Adrenal gland (tissue), 12 donors: Measurements from ENCODE around the gene TEX52. TPM values are rescaled to one million over a fixed set of nuclear protein-coding genes. Genes with fewer than 3 reads are reported as not detected.

Experiments
- DNase-seq, 7 donors: peaks; one replicate each; pipeline ENCODE4 v3.0.0-alpha.2; 2019 to 2020
- H3K27ac ChIP-seq, 5 donors: fragments of 200-600 bp; sonication (generic) in 4 of 5; 1 replicate in 3 of 5; 2 replicates in 2 of 5; pipeline versions ENCODE4 v1.5.1 to v1.8.0; 2016 to 2020; ENCODE audit warnings: mild to moderate bottlenecking in 1 of 5
- H3K27me3 ChIP-seq: fragments of 200-600 bp; 2 replicates; pipeline ENCODE4 v1.8.0; 2021
- H3K36me3 ChIP-seq, 2 donors: fragments of 200-600 bp; replicated peaks in 1 of 2; 1 replicate in 1 of 2; 2 replicates in 1 of 2; pipeline versions ENCODE4 v1.5.1 to v1.8.0; 2018 to 2022
- H3K4me1 ChIP-seq, 2 donors: fragments of 200-600 bp; replicated peaks in 1 of 2; 1 replicate in 1 of 2; 2 replicates in 1 of 2; pipeline versions ENCODE4 v1.5.1 to v1.8.0; 2018 to 2021
- H3K4me3 ChIP-seq, 4 donors: fragments of 200-600 bp; sonication (generic) in 3 of 4; one replicate each; pipeline ENCODE4 v1.5.1; 2016 to 2018
- H3K9me3 ChIP-seq, 3 donors: fragments of 200-600 bp; sonication (generic) in 1 of 3; replicated peaks in 1 of 3; 1 replicate in 2 of 3; 2 replicates in 1 of 3; pipeline versions ENCODE4 v1.5.1 to v1.8.0; 2016 to 2021
- POLR2A ChIP-seq, 2 donors: fragments of 450-650 bp; IDR thresholded peaks; one replicate each; pipeline ENCODE4 v1.6.1; 2017; ENCODE audit warnings: antibody characterized with exemption in 2 of 2, mild to moderate bottlenecking in 2 of 2, moderate library complexity in 1 of 2
- WGBS, 4 donors: extraction: QIAGEN DNeasy Blood & Tissue Kit in 2 of 4; methylation state at CpG; one replicate each; pipeline versions ENCODE4 v1.1.5 to v1.1.7; 2013 to 2017; 5-methylcytosine and 5-hydroxymethylcytosine counted together
- intact Hi-C, 2 donors: fragments of 100-400 bp; cut with DNase I; formaldehyde crosslinking; loops; one replicate each; pipeline versions ENCODE4 v1.14.1 to v1.15.0; 2022 to 2023
- polyA plus RNA-seq, 3 donors: library from polyadenylated mRNA; stranded (reverse); fragments of 200-250 nt in 2 of 3; fragments of 350-450 nt in 1 of 3; fragmentation: Illumina TruSeq in 1 of 3; extraction: RNeasy Lipid Tissue Mini Kit (QIAGEN cat#74804) in 1 of 3; gene quantifications; one replicate each; pipeline ENCODE4 v1.2.3, GENCODE V29; 2013 to 2014
- total RNA-seq, 9 donors: library from RNA; depleted of rRNA in 4 of 9; stranded (reverse); fragments of >200 nt in 4 of 9; fragments of 120-200 nt in 1 of 9; fragmentation: NEBNext Ultra II Directional in 1 of 9; extraction: Animal tissue kit (Norgen Biotek cat#: 25700) in 1 of 9; gene quantifications; one replicate each; pipeline versions ENCODE4 v1.1.0 to v1.2.4, GENCODE V29; 2013 to 2023
- TF ChIP-seq, protein P1 (sequence below), 6 experiments: fragments of 450-650 bp in 4 of 6; fragments of 200-600 bp in 2 of 6; sonication (generic) in 1 of 6; IDR thresholded peaks; 1 replicate in 5 of 6; 2 replicates in 1 of 6; pipeline versions ENCODE4 v1.5.1 to v1.8.0; 2016 to 2021; ENCODE audit warnings: antibody characterized with exemption in 6 of 6, mild to moderate bottlenecking in 2 of 6, moderate library complexity in 1 of 6
- donor health status: healthy with polysubstance abuse.
- donor health status: Bipolar disorder and iron deficiency.
- donor health status: DM: yes; HTN: yes; CAD: no.
- donor health status: DM: no; HTN: no; CAD: no.
- donor health status: DM: no; HTN: no; CAD: no.
- donor health status: DM: yes; HTN: yes; CAD: no.

Gene TEX52
- total and polyA plus RNA-seq, 12 donors: not detected

DNA sequence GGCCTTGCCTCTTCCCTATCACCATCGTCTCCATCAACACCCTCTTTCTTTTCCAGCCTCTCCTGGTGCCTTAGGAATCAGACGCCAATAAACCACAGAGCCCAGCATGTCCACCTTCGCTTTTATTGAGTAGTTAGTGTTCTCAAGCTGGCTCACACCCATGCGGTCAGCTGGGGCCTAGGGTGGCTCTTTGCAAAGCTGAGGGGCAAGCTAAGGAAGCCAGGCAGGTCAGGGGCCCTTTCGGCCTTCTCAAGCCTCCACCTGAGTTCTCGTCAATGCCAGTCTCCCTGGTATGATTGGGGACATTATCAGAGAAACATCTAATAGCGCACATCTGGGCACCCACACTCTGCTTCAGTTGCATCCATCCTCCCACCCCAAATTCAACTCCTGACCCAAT is 737 bp upstream of the TEX52 start:
- Histone ChIP-seq H3K4me3 (no peak overlapping the region), H3K27me3 (no peaks in the 10 kb centered on the region), H3K9me3 (no peaks in the 10 kb centered on the region), H3K36me3 (no peaks in the 10 kb centered on the region), H3K4me1 (no peaks in the 10 kb centered on the region), H3K27ac (peak overlapping the region in 1 of 5 donors; percentile 78)
- WGBS, 4 donors: 96 to 98% (median 96%) methylated on average over 7 of the region's 7 CpGs
- no peak for DNase-seq
- intact Hi-C loops: loop anchor here in 1 of 2 donors (10.0 kb wide), 2 partner anchors 87 to 187 kb away; no protein-coding TSS in a partner anchor
- TF ChIP-seq POLR2A (IDR thresholded peaks at IDR 0.05): no peak
- TF ChIP-seq, protein P1, sequence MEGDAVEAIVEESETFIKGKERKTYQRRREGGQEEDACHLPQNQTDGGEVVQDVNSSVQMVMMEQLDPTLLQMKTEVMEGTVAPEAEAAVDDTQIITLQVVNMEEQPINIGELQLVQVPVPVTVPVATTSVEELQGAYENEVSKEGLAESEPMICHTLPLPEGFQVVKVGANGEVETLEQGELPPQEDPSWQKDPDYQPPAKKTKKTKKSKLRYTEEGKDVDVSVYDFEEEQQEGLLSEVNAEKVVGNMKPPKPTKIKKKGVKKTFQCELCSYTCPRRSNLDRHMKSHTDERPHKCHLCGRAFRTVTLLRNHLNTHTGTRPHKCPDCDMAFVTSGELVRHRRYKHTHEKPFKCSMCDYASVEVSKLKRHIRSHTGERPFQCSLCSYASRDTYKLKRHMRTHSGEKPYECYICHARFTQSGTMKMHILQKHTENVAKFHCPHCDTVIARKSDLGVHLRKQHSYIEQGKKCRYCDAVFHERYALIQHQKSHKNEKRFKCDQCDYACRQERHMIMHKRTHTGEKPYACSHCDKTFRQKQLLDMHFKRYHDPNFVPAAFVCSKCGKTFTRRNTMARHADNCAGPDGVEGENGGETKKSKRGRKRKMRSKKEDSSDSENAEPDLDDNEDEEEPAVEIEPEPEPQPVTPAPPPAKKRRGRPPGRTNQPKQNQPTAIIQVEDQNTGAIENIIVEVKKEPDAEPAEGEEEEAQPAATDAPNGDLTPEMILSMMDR (IDR thresholded peaks at IDR 0.05): no peak

DNA sequence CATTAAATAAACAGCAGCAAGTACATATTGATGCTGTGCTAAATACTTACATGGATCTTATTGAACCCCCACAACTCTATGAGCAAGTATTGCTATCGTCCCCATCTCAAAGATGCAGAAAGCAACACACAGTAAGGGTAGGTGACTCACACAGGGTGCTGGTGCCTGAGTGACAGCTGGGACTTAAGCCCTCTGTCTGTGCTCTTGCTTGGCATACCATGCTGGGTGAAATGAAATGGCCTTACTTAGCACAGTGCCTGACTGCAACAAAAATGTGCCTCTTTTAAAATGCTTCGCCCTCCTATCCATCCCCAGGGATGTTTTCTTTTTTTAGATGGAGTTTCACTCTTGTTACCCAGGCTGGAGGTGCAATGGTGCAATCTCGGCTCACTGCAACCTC is 788 bp downstream of the TEX52 start:
- intact Hi-C loops: loop anchor here in 1 of 2 donors (10.0 kb wide), 2 partner anchors 89 to 189 kb away; no protein-coding TSS in a partner anchor
- WGBS, 4 donors: 93 to 100% (median 95%) methylated on average over 3 of the region's 3 CpGs
- no peaks in the 10 kb centered on the region for H3K9me3 ChIP-seq
- TF ChIP-seq, protein P1 (IDR thresholded peaks at IDR 0.05): no peak
- no peak for TF ChIP-seq POLR2A (IDR thresholded peaks at IDR 0.05)
- H3K4me3 ChIP-seq: no peak overlapping the region
- DNase-seq: no peak
- H3K36me3 ChIP-seq: no peaks in the 10 kb centered on the region
- no peak overlapping the region for H3K27ac ChIP-seq
- H3K4me1 ChIP-seq: no peaks in the 10 kb centered on the region
- no peaks in the 10 kb centered on the region for H3K27me3 ChIP-seq

DNA sequence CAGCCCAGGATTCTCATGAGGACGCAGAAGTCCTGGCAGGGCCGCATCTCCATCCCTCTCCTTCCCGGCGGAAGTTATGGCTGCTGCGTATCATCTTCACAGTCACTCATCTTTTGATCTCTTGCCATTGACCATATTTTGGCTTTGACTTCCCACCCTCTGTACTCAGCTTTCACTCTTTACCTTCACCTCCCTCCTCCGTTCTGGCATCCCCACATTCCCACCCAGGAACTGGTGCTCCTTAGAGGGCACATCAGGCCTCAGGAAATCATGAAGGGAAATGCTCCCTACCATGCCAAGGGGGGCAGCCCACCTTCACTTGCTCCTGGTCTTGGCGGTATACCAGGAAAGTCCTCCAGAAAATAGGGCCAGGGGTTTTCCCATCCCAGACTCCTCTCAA is 1.3 kb downstream of the TEX52 start:
- no peaks in the 10 kb centered on the region for H3K4me1 ChIP-seq
- no peaks in the 10 kb centered on the region for H3K9me3 ChIP-seq
- no peak overlapping the region for H3K4me3 ChIP-seq
- no peak overlapping the region for H3K27ac ChIP-seq
- TF ChIP-seq, protein P1 (IDR thresholded peaks at IDR 0.05): no peak
- TF ChIP-seq POLR2A (IDR thresholded peaks at IDR 0.05): no peak
- H3K27me3 ChIP-seq: no peaks in the 10 kb centered on the region
- no peaks in the 10 kb centered on the region for H3K36me3 ChIP-seq
- 86 to 97% (median 91%) methylated on average over 7 of the region's 7 CpGs for WGBS, 4 donors
- no peak for DNase-seq
- intact Hi-C loops: loop anchor here in 1 of 2 donors (10.0 kb wide), 2 partner anchors 89 to 189 kb away; no protein-coding TSS in a partner anchor

DNA sequence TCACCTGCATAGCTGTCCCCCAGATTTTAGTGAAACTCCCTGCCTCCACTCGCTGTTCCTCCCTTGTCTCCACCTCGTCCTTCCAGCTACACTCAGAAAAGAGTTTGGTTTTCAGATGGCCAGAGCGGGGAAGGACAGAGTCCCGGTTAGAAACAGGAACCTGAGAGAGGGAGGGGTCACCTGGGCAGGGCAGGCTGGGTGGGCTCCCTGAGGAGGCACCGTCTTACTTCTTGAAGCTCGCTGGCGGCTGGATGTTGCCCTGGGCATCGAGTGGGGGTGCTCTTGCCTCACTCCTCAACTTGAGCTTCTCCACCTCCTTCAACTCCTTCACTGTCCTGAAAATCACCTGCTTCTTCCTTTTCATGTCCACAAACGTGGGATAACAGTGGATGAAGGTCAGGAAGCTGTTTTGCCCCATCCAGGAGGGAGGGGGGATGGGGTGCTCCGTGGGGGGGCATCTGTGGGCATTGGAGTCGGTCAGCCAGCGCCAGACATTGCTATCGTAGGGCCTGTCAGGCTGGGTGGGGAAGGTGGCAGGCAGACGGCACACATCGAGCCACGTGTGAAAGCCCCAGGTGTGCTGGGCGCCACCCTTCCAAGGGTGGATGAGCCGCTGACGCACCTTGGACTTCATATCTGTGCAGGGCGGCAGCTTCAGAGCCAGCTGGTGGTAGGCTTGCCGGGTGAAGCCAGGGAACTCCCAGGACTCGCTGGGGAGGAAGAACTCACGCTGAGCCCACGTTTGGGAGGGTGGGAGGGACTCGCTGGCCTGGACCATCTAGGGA is 2.0 kb downstream of the TEX52 start:
- H3K36me3 ChIP-seq: no peaks in the 10 kb centered on the region
- intact Hi-C loops: loop anchor here in 1 of 2 donors (10.0 kb wide), 2 partner anchors 90 to 190 kb away; no protein-coding TSS in a partner anchor
- H3K4me1 ChIP-seq: no peaks in the 10 kb centered on the region
- no peak overlapping the region for H3K4me3 ChIP-seq
- no peak overlapping the region for H3K27ac ChIP-seq
- no peaks in the 10 kb centered on the region for H3K27me3 ChIP-seq
- H3K9me3 ChIP-seq: no peaks in the 10 kb centered on the region
- DNase-seq: no peak
- TF ChIP-seq, protein P1 (IDR thresholded peaks at IDR 0.05): no peak
- TF ChIP-seq POLR2A (IDR thresholded peaks at IDR 0.05): no peak
- 90 to 91% (median 90%) methylated on average over 13 to 25 of the region's 25 CpGs for WGBS, 4 donors
